AG04449 (cell line): ENCODE data around the gene PHF12.

ENCODE experiments used
- CTCF ChIA-PET: fragments of 350-600 bp; formaldehyde crosslinking; extraction: SDS; loops from one replicate; lab custom pipeline; 2021; ENCODE audit warnings: antibody characterized with exemption; lab: Yijun Ruan, JAX
- POLR2A ChIA-PET: fragments of 400-600, 350-600 bp; formaldehyde crosslinking; extraction: SDS; loops from one replicate; lab custom pipeline; 2020; ENCODE audit warnings: antibody characterized with exemption, inconsistent platforms; lab: Yijun Ruan, JAX
- DNase-seq: peaks from one replicate; pipeline ENCODE4 v3.0.0-alpha.2; 2010; ENCODE audit warnings: low read depth, low spot score
- H3K4me3 ChIP-seq: 2 replicates; pipeline ENCODE4 v1.5.1; 2011; ENCODE audit warnings: low read depth, mild to moderate bottlenecking, control low read depth, low read length
- CTCF ChIP-seq: IDR thresholded peaks from one replicate; pipeline ENCODE4 v1.5.1; 2011; ENCODE audit warnings: mild to moderate bottlenecking, moderate library complexity, low read length, control low read depth, inconsistent platforms; ENCODE audit not compliant: insufficient read depth; ENCODE audit errors: missing control alignments

The PHF12 gene

GRCh38 chr17:28988475-28988874 is 37.2 kb upstream of the PHF12 start:
- no peak for TF ChIP-seq CTCF
- DNase-seq: no peak
- no peak overlapping the region for H3K4me3 ChIP-seq
- ChIA-PET CTCF (interaction anchor here (1.0 kb wide), 1 partner anchor 93 kb away, joined by 3 read pairs; no protein-coding TSS in a partner anchor), POLR2A (no interaction called here)

GRCh38 chr17:28986714-28987655 is 35.7 kb upstream of the PHF12 start:
- H3K4me3 ChIP-seq: no peak overlapping the region
- ChIA-PET POLR2A (no interaction called here), CTCF (interaction anchor here (0.8 to 1.9 kb wide), 3 partner anchors 22 to 125 kb away, joined by 3 to 5 read pairs (median 3); no protein-coding TSS in a partner anchor)
- TF ChIP-seq CTCF: no peak
- DNase-seq: no peak

GRCh38 chr17:28985950-28986713 is 34.8 kb upstream of the PHF12 start:
- DNase-seq: no peak
- H3K4me3 ChIP-seq: no peak overlapping the region
- POLR2A ChIA-PET: no interaction called here
- CTCF ChIA-PET: interaction anchor here (1.1 to 1.9 kb wide), 3 partner anchors 20 to 126 kb away, joined by 3 to 5 read pairs (median 4); no protein-coding TSS in a partner anchor
- no peak for TF ChIP-seq CTCF

- no peak for DNase-seq
- ChIA-PET CTCF (interaction anchor here (1.0 to 4.0 kb wide), 6 partner anchors 10 to 153 kb away, joined by 3 to 19 read pairs (median 6); no protein-coding TSS in a partner anchor), POLR2A (interaction anchor here (0.6 kb wide), 1 partner anchor 355 kb away, joined by 3 read pairs; no protein-coding TSS in a partner anchor)
- TF ChIP-seq CTCF: no peak
- no peak overlapping the region for H3K4me3 ChIP-seq
Measured at GRCh38 chr17:28983286-28984230, 32.2 kb upstream of the PHF12 start.

- TF ChIP-seq CTCF: no peak
- ChIA-PET POLR2A (no interaction called here), CTCF (interaction anchor here (1.4 to 4.0 kb wide), 5 partner anchors 16 to 134 kb away, joined by 5 to 19 read pairs (median 7); no protein-coding TSS in a partner anchor)
- DNase-seq: no peak
- no peak overlapping the region for H3K4me3 ChIP-seq
Measured at GRCh38 chr17:28982131-28982793, 30.9 kb upstream of the PHF12 start.
